ENCODE results near the gene SNX8. TPM values are rescaled to one million over a fixed set of nuclear protein-coding genes. Genes with fewer than 3 reads are reported as not detected.
A peak's percentile ranks its signal among the peaks of the same experiment; 100 is the strongest.

Gene SNX8
- total and polyA plus RNA-seq, 2 of the 13 experiments (the other 11 are each of a cell fraction or from before 2014, with no cell fraction given) = 20.6 to 45.2 TPM

DNA sequence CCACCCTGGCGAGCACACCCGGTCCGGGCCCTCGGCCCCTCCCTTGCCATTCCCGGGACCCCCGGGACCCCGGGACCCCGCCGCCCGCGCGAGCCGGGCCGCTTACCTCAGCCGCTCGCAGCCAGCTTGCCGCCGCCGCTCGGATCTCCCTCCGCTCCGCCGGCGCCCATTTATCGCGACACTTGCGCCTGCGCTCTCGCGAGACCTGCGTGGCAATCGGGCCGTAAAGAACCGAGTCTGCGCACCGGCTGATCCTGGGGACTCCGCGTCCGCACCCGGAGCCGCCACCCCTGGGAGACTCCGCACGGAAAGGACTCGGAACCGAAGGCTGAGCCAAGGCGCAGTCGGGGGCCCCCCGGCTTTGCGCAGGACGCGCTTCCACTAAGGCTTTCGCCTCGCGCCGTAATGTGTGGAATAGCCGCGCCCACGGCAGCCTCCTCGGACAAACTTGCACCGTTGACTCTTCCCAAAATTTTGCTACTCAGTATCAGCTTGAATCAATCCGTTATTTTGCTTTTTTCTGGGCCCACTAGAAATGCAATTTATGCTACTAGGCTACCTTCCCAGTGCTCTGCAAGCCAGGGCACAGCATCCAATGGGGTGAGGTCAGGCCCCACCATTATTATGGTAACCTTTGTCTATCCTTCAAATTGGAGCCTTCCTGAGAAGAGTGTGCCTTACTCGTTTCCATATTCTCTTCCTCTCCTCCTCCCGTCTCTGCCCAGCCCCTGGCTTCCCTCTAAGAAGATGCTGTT, 81.3 kb downstream of the SNX8 start, which contains the start of gene MAD1L1 (continued):
- TF ChIP-seq EP300 (IDR thresholded peaks at IDR 0.05; ENCODE audit: low read depth in 2 of 2, low read length in 2 of 2) = no peak
- 0 out of 2 replicates have a peak, but pooled peaks have one; percentile 45 for TF ChIP-seq EP300 (CRISPR knock-in tag; IDR thresholded peaks at IDR 0.05; ENCODE audit: borderline replicate concordance)
- TF ChIP-seq ZNF24 (IDR thresholded peaks at IDR 0.05) = no peak
- no peak for TF ChIP-seq REL (CRISPR knock-in tag; conservative IDR thresholded peaks at IDR 0.05)
- no peak for TF ChIP-seq SRSF4 (IDR thresholded peaks at IDR 0.05; ENCODE audit: low read depth, low read length, poor library complexity, severe bottlenecking)
- no peak for TF ChIP-seq ATM (IDR thresholded peaks at IDR 0.05; ENCODE audit: borderline replicate concordance)
- TF ChIP-seq NAIF1 (CRISPR knock-in tag; IDR thresholded peaks at IDR 0.05; ENCODE audit: borderline replicate concordance) = peak; percentile 90
- peak; percentile 38 for TF ChIP-seq ZNF883 (CRISPR knock-in tag; IDR thresholded peaks at IDR 0.05; ENCODE audit: not compliant biosample characterization)
- TF ChIP-seq, protein P1, sequence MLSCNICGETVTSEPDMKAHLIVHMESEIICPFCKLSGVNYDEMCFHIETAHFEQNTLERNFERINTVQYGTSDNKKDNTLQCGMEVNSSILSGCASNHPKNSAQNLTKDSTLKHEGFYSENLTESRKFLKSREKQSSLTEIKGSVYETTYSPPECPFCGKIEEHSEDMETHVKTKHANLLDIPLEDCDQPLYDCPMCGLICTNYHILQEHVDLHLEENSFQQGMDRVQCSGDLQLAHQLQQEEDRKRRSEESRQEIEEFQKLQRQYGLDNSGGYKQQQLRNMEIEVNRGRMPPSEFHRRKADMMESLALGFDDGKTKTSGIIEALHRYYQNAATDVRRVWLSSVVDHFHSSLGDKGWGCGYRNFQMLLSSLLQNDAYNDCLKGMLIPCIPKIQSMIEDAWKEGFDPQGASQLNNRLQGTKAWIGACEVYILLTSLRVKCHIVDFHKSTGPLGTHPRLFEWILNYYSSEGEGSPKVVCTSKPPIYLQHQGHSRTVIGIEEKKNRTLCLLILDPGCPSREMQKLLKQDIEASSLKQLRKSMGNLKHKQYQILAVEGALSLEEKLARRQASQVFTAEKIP (CRISPR knock-in tag; IDR thresholded peaks at IDR 0.05; ENCODE audit: borderline replicate concordance) = no peak
- TF ChIP-seq, protein P2, sequence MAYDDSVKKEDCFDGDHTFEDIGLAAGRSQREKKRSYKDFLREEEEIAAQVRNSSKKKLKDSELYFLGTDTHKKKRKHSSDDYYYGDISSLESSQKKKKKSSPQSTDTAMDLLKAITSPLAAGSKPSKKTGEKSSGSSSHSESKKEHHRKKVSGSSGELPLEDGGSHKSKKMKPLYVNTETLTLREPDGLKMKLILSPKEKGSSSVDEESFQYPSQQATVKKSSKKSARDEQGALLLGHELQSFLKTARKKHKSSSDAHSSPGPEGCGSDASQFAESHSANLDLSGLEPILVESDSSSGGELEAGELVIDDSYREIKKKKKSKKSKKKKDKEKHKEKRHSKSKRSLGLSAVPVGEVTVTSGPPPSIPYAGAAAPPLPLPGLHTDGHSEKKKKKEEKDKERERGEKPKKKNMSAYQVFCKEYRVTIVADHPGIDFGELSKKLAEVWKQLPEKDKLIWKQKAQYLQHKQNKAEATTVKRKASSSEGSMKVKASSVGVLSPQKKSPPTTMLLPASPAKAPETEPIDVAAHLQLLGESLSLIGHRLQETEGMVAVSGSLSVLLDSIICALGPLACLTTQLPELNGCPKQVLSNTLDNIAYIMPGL (CRISPR knock-in tag; IDR thresholded peaks at IDR 0.05; ENCODE audit: borderline replicate concordance in 1 of 2, low read depth in 1 of 2) = peak; percentile 62 to 81
- TF ChIP-seq ZBTB7A (CRISPR knock-in tag; IDR thresholded peaks at IDR 0.05) = no peak
- no peak for TF ChIP-seq BHLHE40 (IDR thresholded peaks at IDR 0.05; ENCODE audit: low read length)
- TF ChIP-seq ZNF230 (CRISPR knock-in tag; IDR thresholded peaks at IDR 0.05) = peak; percentile 67; the same call in 1 of the 2 replicates
- no peak for TF ChIP-seq IRX3 (CRISPR knock-in tag; IDR thresholded peaks at IDR 0.05; ENCODE audit: borderline replicate concordance, low read depth)
- peak; percentile 70; the same call in 1 of the 2 replicates for TF ChIP-seq ZBTB20 (CRISPR knock-in tag; IDR thresholded peaks at IDR 0.05; ENCODE audit: borderline replicate concordance, low read depth)
- TF ChIP-seq ZNF326 (CRISPR knock-in tag; IDR thresholded peaks at IDR 0.05; ENCODE audit: borderline replicate concordance) = no peak
- no peak for TF ChIP-seq ZNF749 (CRISPR knock-in tag; IDR thresholded peaks at IDR 0.05; ENCODE audit: borderline replicate concordance)
- peak; percentile 59; the same call in 1 of the 2 replicates for TF ChIP-seq ZMYM4 (CRISPR knock-in tag; IDR thresholded peaks at IDR 0.05)
- TF ChIP-seq, protein P3, sequence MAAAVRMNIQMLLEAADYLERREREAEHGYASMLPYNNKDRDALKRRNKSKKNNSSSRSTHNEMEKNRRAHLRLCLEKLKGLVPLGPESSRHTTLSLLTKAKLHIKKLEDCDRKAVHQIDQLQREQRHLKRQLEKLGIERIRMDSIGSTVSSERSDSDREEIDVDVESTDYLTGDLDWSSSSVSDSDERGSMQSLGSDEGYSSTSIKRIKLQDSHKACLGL (CRISPR knock-in tag; IDR thresholded peaks at IDR 0.05) = no peak; the same call in 1 of the 2 replicates
- no peak for TF ChIP-seq ZNF33B (CRISPR knock-in tag; IDR thresholded peaks at IDR 0.05)
- no peak for TF ChIP-seq CENPX (CRISPR knock-in tag; IDR thresholded peaks at IDR 0.05)
- TF ChIP-seq, protein P4, sequence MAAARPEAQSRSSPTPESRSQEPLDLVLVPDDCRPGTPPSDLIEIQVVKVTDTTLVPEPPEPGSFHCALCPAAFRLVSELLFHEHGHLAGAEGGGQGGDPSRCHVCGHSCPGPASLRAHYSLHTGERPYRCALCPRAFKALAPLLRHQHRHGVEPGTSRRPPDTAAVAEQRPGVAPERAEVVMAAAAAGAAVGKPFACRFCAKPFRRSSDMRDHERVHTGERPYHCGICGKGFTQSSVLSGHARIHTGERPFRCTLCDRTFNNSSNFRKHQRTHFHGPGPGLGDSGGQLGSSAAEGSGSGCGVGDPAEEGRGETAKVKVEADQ (CRISPR knock-in tag; IDR thresholded peaks at IDR 0.05; ENCODE audit: borderline replicate concordance) = no peak
- no peak for TF ChIP-seq JUNB (CRISPR knock-in tag; IDR thresholded peaks at IDR 0.05; ENCODE audit: borderline replicate concordance)
- TF ChIP-seq DNMT3B (CRISPR knock-in tag; conservative IDR thresholded peaks at IDR 0.05) = no peak
- TF ChIP-seq RBM22 (optimal IDR thresholded peaks at IDR 0.05; ENCODE audit: low read length) = no peak

Data from HepG2 (cell line).